Measurements from ENCODE around the gene MIP.

Gene MIP

DNA sequence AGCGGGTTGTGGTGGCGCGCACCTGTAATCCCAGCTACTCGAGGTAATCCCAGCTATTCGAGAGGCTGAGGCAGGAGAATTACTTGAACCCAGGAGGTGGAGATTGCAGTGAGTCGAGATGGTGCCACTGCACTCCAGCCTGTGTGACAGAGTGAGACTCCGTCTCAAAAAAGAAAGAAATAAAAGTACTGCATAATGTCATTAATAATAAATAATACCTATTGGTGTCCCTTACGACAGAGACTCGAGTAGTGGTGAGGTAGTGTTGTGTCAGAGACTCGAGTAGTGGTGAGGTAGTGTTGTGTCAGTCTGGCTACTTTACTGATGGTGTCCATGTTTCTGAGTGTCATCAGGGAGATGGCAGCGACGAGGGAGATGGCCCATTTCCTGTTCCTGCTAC lies 32.2 kb upstream of the MIP start:
- H3K9ac ChIP-seq (ENCODE audit: low read length): no peak overlapping the region
- H3K27me3 ChIP-seq (ENCODE audit: control insufficient read depth, insufficient read depth, low read length): peaks cover 60% of the 10 kb centered on the region

DNA sequence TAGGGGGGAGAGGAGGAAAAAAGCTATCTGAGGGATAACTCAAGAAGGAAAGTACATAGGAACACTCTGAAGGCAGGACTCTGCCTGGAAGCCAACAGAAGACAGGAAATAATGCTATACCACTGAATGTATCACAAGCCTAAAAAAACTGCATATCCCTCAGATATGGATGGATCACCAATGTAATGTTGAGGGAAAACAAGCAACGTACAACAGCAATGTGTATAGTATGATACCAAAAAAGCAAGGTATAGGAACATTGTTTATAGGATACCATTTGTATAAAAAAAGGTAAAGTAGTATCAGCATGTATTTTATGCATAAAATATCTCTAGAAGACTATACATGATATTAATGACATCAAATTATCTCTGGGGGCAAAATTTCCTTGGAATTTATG lies 30.1 kb upstream of the MIP start:
- peaks cover 39% of the 10 kb centered on the region for H3K27me3 ChIP-seq (ENCODE audit: control insufficient read depth, insufficient read depth, low read length)
- no peaks in the 10 kb centered on the region for H3K4me1 ChIP-seq (ENCODE audit: control insufficient read depth, low read depth, low read length)
- H3K9ac ChIP-seq (ENCODE audit: low read length): no peak overlapping the region
- H3K4me3 ChIP-seq (ENCODE audit: low read length): no peak overlapping the region
- no peak overlapping the region for H3K27ac ChIP-seq (ENCODE audit: low read length)
- no peaks in the 10 kb centered on the region for H3K36me3 ChIP-seq (ENCODE audit: control insufficient read depth, low read depth, low read length)
- H3K9me3 ChIP-seq (ENCODE audit: control insufficient read depth, low read depth, low read length): no peaks in the 10 kb centered on the region

More for the DNA sequence above, 32.2 kb upstream of the MIP start:
- Histone ChIP-seq H3K4me1 (ENCODE audit: control insufficient read depth, low read depth, low read length) (no peaks in the 10 kb centered on the region), H3K27ac (ENCODE audit: low read length) (no peak overlapping the region), H3K36me3 (ENCODE audit: control insufficient read depth, low read depth, low read length) (no peaks in the 10 kb centered on the region), H3K4me3 (ENCODE audit: low read length) (peak overlapping the region; percentile 75), H3K9me3 (ENCODE audit: control insufficient read depth, low read depth, low read length) (no peaks in the 10 kb centered on the region)

DNA sequence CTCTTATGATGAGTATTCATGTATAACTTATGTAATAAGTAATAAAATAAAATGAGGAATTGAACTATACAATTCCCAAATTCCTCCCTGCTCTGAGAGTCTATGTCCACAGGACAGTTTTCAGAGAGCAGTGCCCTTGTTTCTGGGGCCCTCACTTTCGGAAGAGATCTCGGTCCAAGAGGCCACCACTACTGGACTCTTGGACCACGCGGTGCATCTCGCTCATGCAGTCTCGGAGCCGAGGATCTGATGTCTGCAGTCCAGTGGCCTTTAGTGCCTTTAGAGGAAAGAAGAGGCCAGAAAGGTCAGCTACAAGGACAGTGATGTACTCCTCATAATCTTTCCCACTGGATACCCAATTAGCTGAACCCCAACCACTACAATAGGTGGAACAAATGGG lies 25.2 kb upstream of the MIP start:
- H3K27ac ChIP-seq (ENCODE audit: low read length): no peak overlapping the region
- no peak overlapping the region for H3K9ac ChIP-seq (ENCODE audit: low read length)
- H3K4me3 ChIP-seq (ENCODE audit: low read length): no peak overlapping the region
- no peaks in the 10 kb centered on the region for H3K27me3 ChIP-seq (ENCODE audit: control insufficient read depth, insufficient read depth, low read length)
- H3K9me3 ChIP-seq (ENCODE audit: control insufficient read depth, low read depth, low read length): no peaks in the 10 kb centered on the region
- no peaks in the 10 kb centered on the region for H3K4me1 ChIP-seq (ENCODE audit: control insufficient read depth, low read depth, low read length)
- no peaks in the 10 kb centered on the region for H3K36me3 ChIP-seq (ENCODE audit: control insufficient read depth, low read depth, low read length)

DNA sequence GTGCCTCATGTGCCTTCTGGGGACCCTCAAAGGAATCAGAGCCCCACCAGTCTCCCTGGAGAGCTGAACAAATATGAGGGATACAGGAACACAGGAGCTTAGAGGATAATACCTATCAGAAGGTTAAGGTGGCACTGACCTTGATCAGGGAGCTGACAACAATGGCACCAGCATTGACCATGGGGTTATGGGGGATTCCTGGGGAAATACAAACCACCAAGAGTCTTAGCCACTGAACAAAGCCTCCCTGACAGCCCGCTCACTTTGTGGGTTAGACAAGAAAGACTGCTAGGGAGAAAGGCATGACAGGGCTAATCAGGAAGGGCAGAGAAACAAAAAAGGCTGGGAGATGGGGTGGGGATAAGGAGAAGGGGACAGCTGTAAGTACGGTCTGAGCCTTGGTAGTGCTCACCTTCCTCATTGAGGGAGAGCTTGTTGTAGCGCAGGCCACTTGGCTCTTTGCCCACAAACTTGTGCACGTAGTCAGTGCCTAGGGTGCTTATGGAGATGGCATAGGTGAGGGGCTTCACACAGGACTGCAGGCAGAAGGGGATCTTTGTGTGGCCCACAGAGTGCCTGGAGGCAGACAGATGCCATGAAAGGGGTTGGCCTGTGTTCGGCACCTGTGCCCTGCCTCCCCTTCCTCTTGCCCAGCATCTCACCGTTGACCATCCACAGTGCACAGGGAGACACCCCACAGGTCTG lies 23.2 kb upstream of the MIP start:
- no peak overlapping the region for H3K4me3 ChIP-seq (ENCODE audit: low read length)
- no peaks in the 10 kb centered on the region for H3K4me1 ChIP-seq (ENCODE audit: control insufficient read depth, low read depth, low read length)
- H3K9me3 ChIP-seq (ENCODE audit: control insufficient read depth, low read depth, low read length): no peaks in the 10 kb centered on the region
- H3K36me3 ChIP-seq (ENCODE audit: control insufficient read depth, low read depth, low read length): peaks cover 4% of the 10 kb centered on the region
- H3K9ac ChIP-seq (ENCODE audit: low read length): no peak overlapping the region
- H3K27me3 ChIP-seq (ENCODE audit: control insufficient read depth, insufficient read depth, low read length): no peaks in the 10 kb centered on the region
- no peak overlapping the region for H3K27ac ChIP-seq (ENCODE audit: low read length)

DNA sequence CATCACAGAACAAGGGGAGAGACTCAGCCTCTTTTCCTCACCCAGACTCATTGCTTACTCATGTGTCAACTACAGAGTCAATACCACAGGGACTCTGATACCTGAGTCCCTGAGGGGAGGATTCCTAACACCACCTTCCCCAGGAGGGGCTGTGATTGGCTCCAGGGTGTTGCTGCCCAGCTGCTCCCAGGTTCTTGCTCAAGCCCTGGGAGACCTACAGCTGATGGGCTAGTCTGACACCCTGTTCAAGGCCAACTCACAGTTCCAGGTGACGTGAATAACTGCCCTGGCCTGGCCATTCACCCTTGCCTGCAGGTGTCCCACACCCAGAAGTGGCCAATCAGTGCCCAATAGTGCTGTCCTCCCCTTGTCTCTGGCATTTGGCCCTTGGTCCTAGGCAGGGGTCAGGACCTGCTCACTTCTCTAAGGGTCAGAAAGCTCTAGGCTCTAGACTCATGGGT lies 22.5 kb upstream of the MIP start:
- Histone ChIP-seq H3K4me3 (ENCODE audit: low read length) (no peak overlapping the region), H3K27ac (ENCODE audit: low read length) (no peak overlapping the region), H3K27me3 (ENCODE audit: control insufficient read depth, insufficient read depth, low read length) (no peaks in the 10 kb centered on the region), H3K9me3 (ENCODE audit: control insufficient read depth, low read depth, low read length) (no peaks in the 10 kb centered on the region), H3K36me3 (ENCODE audit: control insufficient read depth, low read depth, low read length) (peaks cover 6% of the 10 kb centered on the region), H3K9ac (ENCODE audit: low read length) (no peak overlapping the region), H3K4me1 (ENCODE audit: control insufficient read depth, low read depth, low read length) (no peaks in the 10 kb centered on the region)

DNA sequence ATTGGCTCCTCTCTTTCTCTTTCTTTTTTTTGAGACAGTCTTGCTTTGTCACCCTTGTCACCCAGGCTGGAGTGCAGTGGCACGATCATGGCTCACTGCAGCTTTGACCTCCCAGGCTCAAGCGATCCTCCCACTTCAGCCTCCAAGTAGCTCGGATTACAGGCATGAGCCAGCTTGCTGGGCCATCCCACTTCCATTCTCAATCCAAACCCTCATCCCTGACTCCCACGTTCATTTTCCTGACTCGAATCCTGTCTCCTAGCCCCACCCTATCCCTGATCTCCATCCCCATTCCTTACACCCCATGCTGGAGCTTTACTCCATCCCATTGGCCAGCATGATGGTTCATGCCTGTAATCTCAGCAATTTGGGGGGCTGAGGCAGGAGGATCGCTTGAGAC lies 21.7 kb upstream of the MIP start:
- Histone ChIP-seq H3K9ac (ENCODE audit: low read length) (no peak overlapping the region), H3K9me3 (ENCODE audit: control insufficient read depth, low read depth, low read length) (no peaks in the 10 kb centered on the region), H3K27me3 (ENCODE audit: control insufficient read depth, insufficient read depth, low read length) (no peaks in the 10 kb centered on the region), H3K36me3 (ENCODE audit: control insufficient read depth, low read depth, low read length) (peaks cover 12% of the 10 kb centered on the region), H3K4me3 (ENCODE audit: low read length) (no peak overlapping the region), H3K4me1 (ENCODE audit: control insufficient read depth, low read depth, low read length) (no peaks in the 10 kb centered on the region), H3K27ac (ENCODE audit: low read length) (no peak overlapping the region)

DNA sequence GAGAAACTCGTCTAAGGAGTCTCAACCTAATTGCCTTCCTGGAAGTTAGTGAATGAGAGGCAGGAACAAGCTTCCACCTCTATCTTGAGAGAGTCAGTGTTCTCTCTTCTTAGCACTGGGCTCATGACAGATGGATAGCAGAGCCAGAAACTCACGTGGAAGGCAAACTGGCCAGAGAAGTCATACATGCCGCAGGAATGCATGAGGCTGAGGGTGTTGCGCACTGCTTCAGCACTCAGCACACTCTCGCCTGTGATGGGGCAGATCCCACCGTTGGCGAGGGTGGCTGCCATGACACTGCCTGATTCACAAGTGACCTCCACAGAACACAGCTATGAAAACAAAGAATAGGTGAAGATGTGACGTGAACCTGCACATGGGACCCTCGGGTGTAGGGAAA lies 19.9 kb upstream of the MIP start:
- Histone ChIP-seq H3K36me3 (ENCODE audit: control insufficient read depth, low read depth, low read length) (peaks cover 24% of the 10 kb centered on the region), H3K9me3 (ENCODE audit: control insufficient read depth, low read depth, low read length) (no peaks in the 10 kb centered on the region), H3K27ac (ENCODE audit: low read length) (no peak overlapping the region), H3K4me3 (ENCODE audit: low read length) (no peak overlapping the region), H3K4me1 (ENCODE audit: control insufficient read depth, low read depth, low read length) (peaks cover under 1% of the 10 kb centered on the region), H3K9ac (ENCODE audit: low read length) (no peak overlapping the region), H3K27me3 (ENCODE audit: control insufficient read depth, insufficient read depth, low read length) (no peaks in the 10 kb centered on the region)

DNA sequence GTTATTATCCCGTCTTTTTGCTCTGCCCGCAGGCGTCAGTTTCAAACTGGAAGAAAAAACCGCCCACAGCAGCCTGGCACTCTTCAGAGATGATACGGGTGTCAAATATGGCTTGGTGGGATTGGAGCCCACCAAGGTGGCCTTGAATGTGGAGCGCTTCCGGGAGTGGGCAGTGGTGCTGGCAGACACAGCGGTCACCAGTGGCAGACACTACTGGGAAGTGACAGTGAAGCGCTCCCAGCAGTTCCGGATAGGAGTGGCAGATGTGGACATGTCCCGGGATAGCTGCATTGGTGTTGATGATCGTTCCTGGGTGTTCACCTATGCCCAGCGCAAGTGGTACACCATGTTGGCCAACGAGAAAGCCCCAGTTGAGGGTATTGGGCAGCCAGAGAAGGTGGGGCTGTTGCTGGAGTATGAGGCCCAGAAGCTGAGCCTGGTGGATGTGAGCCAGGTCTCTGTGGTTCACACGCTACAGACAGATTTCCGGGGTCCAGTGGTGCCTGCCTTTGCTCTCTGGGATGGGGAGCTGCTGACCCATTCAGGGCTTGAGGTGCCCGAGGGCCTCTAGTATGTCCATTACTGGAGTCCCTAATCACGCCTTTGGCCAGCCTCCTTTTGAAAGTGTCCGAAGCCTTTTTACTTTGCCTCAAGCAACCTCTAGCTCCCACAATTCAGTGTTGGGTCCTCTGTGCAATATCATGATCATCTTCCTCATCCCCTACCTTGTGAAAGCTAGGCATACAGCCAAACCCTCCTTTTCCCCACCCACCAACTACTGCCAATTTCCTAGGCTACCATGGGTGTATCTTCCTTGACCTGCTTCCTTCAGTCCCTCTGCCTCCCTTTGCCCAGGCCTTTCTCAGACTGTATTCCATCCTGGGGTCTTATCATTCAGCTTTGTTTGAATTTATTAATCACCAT lies 14.8 kb upstream of the MIP start:
- Histone ChIP-seq H3K36me3 (ENCODE audit: control insufficient read depth, low read depth, low read length) (peaks cover 24% of the 10 kb centered on the region), H3K27ac (ENCODE audit: low read length) (peak overlapping the region; percentile 99), H3K9me3 (ENCODE audit: control insufficient read depth, low read depth, low read length) (no peaks in the 10 kb centered on the region)

DNA sequence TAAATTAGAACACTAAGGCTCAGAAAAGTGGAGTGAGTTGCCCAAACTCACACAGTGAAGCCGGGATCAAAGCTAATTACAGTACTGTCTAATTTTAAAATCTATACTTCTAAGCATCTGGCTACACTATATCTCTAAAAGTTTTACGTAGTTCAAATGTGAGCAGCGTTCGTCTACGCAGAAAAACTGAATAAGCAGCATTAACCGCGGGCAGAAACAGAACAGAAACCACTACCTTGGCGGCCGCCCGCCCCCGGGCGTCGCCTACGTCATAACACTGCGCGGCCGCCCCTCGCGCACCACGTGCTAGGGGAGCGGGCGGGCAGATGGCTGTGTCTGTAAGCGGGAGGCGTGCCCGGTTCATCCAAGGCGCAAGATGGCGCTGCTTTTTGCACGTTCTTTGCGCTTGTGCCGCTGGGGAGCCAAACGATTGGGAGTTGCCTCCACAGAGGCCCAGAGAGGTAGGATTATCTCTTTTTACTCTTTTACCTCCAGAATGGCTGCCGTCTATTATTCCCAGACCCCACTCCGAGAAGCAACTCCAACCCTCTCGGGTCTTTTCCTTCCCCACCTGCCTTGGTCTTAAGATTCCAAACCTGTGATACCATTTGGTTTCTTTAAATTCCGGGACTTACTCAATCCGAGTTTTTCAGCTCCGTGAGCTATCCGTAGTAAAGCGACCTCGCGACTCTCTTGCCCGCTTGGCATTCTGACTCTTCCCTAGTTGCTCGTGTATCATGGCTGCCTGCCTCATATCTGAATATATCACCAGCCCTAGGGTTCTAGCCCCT lies 14.0 kb upstream of the MIP start, which contains the start of gene SPRYD4:
Gene SPRYD4, plus strand, starts transcription at position 363 of the 791 bp plus-strand sequence. Its CDS starts 14 bp downstream, at position 377.
- H3K4me3 ChIP-seq (ENCODE audit: low read length): peak within 1 kb of the TSS; percentile 100
- peak within 1 kb of the TSS; percentile 99 for H3K27ac ChIP-seq (ENCODE audit: low read length)
- no peaks in the 10 kb centered on the region for H3K9me3 ChIP-seq (ENCODE audit: control insufficient read depth, low read depth, low read length)
- H3K27me3 ChIP-seq (ENCODE audit: control insufficient read depth, insufficient read depth, low read length): no peaks in the 10 kb centered on the region
- peaks cover 23% of the 10 kb centered on the region for H3K36me3 ChIP-seq (ENCODE audit: control insufficient read depth, low read depth, low read length)
- peaks cover 13% of the 10 kb centered on the region for H3K4me1 ChIP-seq (ENCODE audit: control insufficient read depth, low read depth, low read length)
- peak within 1 kb of the TSS; percentile 100 for H3K9ac ChIP-seq (ENCODE audit: low read length)

More for the DNA sequence above, 14.8 kb upstream of the MIP start:
- H3K4me3 ChIP-seq (ENCODE audit: low read length): peak overlapping the region; percentile 100
- no peaks in the 10 kb centered on the region for H3K27me3 ChIP-seq (ENCODE audit: control insufficient read depth, insufficient read depth, low read length)
- H3K9ac ChIP-seq (ENCODE audit: low read length): peak overlapping the region; percentile 100
- peaks cover 5% of the 10 kb centered on the region for H3K4me1 ChIP-seq (ENCODE audit: control insufficient read depth, low read depth, low read length)

DNA sequence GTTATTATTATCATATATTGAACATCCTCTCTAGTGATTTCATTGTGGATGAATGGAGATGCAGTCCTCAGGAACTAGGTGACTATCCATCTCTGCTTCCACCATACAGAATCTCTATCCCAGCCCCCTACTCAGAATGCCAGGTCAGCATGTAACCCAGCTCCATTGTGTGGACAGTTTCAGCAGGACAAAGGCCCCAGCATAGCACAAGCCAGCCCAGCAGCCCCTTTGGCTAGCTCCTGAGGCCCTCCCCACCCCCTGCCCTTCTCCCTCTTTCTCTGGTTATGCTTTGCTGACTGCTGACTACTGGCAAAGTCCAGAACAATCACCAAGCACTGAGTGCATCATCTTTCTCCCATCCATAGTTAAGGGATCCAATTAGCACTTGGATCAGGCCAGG lies 8.1 kb upstream of the MIP start:
- Histone ChIP-seq H3K9ac (ENCODE audit: low read length) (peak overlapping the region; percentile 19), H3K4me3 (ENCODE audit: low read length) (no peak overlapping the region), H3K27me3 (ENCODE audit: control insufficient read depth, insufficient read depth, low read length) (no peaks in the 10 kb centered on the region), H3K4me1 (ENCODE audit: control insufficient read depth, low read depth, low read length) (peaks cover 18% of the 10 kb centered on the region), H3K9me3 (ENCODE audit: control insufficient read depth, low read depth, low read length) (no peaks in the 10 kb centered on the region), H3K36me3 (ENCODE audit: control insufficient read depth, low read depth, low read length) (no peaks in the 10 kb centered on the region), H3K27ac (ENCODE audit: low read length) (no peak overlapping the region)

Data from iPS-18a (cell line).